Fibroblast of lung (primary cell): ENCODE measurements around the gene WDFY2.

Source experiments
- CTCF ChIP-seq, 2 donors: IDR thresholded peaks in 1 of 2; conservative IDR thresholded peaks in 1 of 2; 1 replicate in 1 of 2; 2 replicates in 1 of 2; pipeline ENCODE4 v1.5.1; 2011 to 2012; ENCODE audit warnings: low read length in 2 of 2, control low read depth in 1 of 2, inconsistent platforms in 1 of 2, low read depth in 1 of 2, mild to moderate bottlenecking in 1 of 2
- EZH2 ChIP-seq: IDR thresholded peaks from 2 replicates; pipeline ENCODE4 v1.5.1; 2012; ENCODE audit warnings: low read length, control low read depth, mild to moderate bottlenecking; ENCODE audit errors: missing control alignments

GRCh38 chr13:51746802-51747201 lies 162.5 kb downstream of the WDFY2 start:
- TF ChIP-seq CTCF (conservative IDR thresholded peaks at IDR 0.05 in 1 of 2, IDR thresholded peaks at IDR 0.05 in 1 of 2; ENCODE audit: low read depth in 1 of 2, low read length in 2 of 2): no peak
- no peak for TF ChIP-seq EZH2
